Large intestine (tissue), 12 donors: ENCODE results near the gene RNF180. TPM values are rescaled to one million over a fixed set of nuclear protein-coding genes. Genes with fewer than 3 reads are reported as not detected.
A peak's percentile ranks its signal among the peaks of the same experiment; 100 is the strongest.

Source experiments
- DNase-seq, 2 donors: peaks; one replicate each; pipeline versions ENCODE4 v3.0.0 to v3.0.0-alpha.2; 2013
- H3K27ac ChIP-seq: one replicate; pipeline ENCODE4 v1.5.1; 2013; ENCODE audit warnings: low read length
- H3K27me3 ChIP-seq: 2 replicates; pipeline ENCODE4 v1.6.1; 2013; ENCODE audit warnings: low read length; ENCODE audit not compliant: control insufficient read depth, insufficient read depth
- H3K36me3 ChIP-seq: 2 replicates; pipeline ENCODE4 v1.6.1; 2013; ENCODE audit warnings: low read length; ENCODE audit not compliant: control insufficient read depth, insufficient read depth
- H3K4me1 ChIP-seq: one replicate; pipeline ENCODE4 v1.6.1; 2013; ENCODE audit warnings: low read length; ENCODE audit not compliant: control insufficient read depth, insufficient read depth
- H3K4me3 ChIP-seq: one replicate; pipeline ENCODE4 v1.5.1; 2013; ENCODE audit warnings: low read length
- H3K9me3 ChIP-seq: one replicate; pipeline ENCODE4 v1.6.1; 2013; ENCODE audit warnings: mild to moderate bottlenecking, low read depth, low read length, moderate library complexity; ENCODE audit not compliant: control insufficient read depth
- WGBS: methylation state at CpG from one replicate; pipeline ENCODE4 v1.1.5; 2013; ENCODE audit warnings: low lambda C conversion rate; ENCODE audit not compliant: insufficient coverage; 5-methylcytosine and 5-hydroxymethylcytosine counted together
- long read RNA-seq, 11 donors: transcript quantifications; one replicate each; lab custom pipeline, GENCODE V29; 2026
- polyA plus RNA-seq: library from polyadenylated mRNA; unstranded; fragments of 120-200 nt; gene quantifications from one replicate; pipeline ENCODE4 v1.2.1, GENCODE V29; 2013

The RNF180 gene, protein sequence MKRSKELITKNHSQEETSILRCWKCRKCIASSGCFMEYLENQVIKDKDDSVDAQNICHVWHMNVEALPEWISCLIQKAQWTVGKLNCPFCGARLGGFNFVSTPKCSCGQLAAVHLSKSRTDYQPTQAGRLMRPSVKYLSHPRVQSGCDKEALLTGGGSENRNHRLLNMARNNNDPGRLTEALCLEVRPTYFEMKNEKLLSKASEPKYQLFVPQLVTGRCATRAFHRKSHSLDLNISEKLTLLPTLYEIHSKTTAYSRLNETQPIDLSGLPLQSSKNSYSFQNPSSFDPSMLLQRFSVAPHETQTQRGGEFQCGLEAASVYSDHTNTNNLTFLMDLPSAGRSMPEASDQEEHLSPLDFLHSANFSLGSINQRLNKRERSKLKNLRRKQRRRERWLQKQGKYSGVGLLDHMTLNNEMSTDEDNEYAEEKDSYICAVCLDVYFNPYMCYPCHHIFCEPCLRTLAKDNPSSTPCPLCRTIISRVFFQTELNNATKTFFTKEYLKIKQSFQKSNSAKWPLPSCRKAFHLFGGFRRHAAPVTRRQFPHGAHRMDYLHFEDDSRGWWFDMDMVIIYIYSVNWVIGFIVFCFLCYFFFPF
- 5.6 TPM for polyA plus RNA-seq
- long read RNA-seq, donor 1, result 0 reads
- long read RNA-seq, donor 2, full-length matches to known transcripts, result 1 of 1 reads
- long read RNA-seq, donor 2, partial matches to known transcripts, result 0 of 1 reads
- long read RNA-seq, donor 2, other reads (novel, unspliced or antisense), result 0 of 1 reads
- long read RNA-seq, donor 3, full-length matches to known transcripts, result 2 of 2 reads
- long read RNA-seq, donor 3, partial matches to known transcripts, result 0 of 2 reads
- long read RNA-seq, donor 3, other reads (novel, unspliced or antisense), result 0 of 2 reads
- long read RNA-seq, donor 4, result 0 reads
- long read RNA-seq, donor 5, full-length matches to known transcripts, result 1 of 1 reads
- long read RNA-seq, donor 5, partial matches to known transcripts, result 0 of 1 reads
- long read RNA-seq, donor 5, other reads (novel, unspliced or antisense), result 0 of 1 reads
- long read RNA-seq, donor 6, result 0 reads
- long read RNA-seq, donor 7, full-length matches to known transcripts, result 1 of 1 reads
- long read RNA-seq, donor 7, partial matches to known transcripts, result 0 of 1 reads
- long read RNA-seq, donor 7, other reads (novel, unspliced or antisense), result 0 of 1 reads
- long read RNA-seq, donor 8, result 0 reads
- long read RNA-seq, donor 9, full-length matches to known transcripts, result 1 of 1 reads
- long read RNA-seq, donor 9, partial matches to known transcripts, result 0 of 1 reads
- long read RNA-seq, donor 9, other reads (novel, unspliced or antisense), result 0 of 1 reads
- long read RNA-seq, donor 10, full-length matches to known transcripts, result 5 of 5 reads
- long read RNA-seq, donor 10, partial matches to known transcripts, result 0 of 5 reads
- long read RNA-seq, donor 10, other reads (novel, unspliced or antisense), result 0 of 5 reads
- long read RNA-seq, donor 11, full-length matches to known transcripts, result 2 of 2 reads
- long read RNA-seq, donor 11, partial matches to known transcripts, result 0 of 2 reads
- long read RNA-seq, donor 11, other reads (novel, unspliced or antisense), result 0 of 2 reads

DNA sequence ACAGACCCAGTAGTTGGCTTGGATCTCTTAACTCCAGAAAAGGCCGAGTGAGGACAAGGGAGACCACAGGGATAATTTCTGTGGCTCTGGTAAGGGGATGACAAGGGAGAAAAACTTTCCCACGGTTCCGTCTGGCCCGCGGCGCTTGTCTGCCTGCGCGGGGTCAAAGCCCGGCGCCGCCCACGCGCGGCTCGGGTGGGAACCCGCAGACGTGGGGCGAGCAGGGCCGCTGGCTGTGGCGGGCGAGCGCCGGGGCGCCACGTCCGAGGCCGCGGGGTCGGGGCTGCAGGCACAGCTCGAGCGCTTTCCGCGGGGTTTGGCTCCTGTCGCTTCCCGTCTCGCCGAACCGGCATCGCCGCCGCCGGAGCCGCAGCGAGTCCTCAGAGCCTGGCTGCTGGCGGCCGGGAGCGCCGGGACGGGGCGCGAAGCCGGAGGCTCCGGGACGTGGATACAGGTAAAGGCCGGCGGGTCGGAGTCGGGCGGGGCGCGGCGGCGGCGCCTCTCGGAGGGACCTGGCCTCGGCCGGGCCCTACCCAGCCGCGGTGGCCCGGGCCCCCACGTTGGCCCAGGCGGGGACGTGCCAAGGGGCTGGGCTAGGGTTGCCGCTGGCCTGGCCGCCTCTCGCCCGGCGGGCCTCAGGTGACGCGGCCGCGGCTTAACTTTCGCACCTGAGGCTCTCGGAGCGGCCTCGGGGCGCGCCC is at the start of gene RNF180:
RNF180 (plus strand) TSS at position 344 of the 701 bp plus-strand sequence. CDS start 34,965 bp downstream, outside the sequence.
- no peaks in the 10 kb centered on the region for H3K9me3 ChIP-seq
- peaks cover 5% of the 10 kb centered on the region for H3K4me1 ChIP-seq
- H3K4me3 ChIP-seq, result peak within 1 kb of the TSS; percentile 56
- DNase-seq, result peak; percentile 14 to 79
- peaks cover 14% of the 10 kb centered on the region for H3K27me3 ChIP-seq
- H3K27ac ChIP-seq, result no peak within 1 kb of the TSS
- WGBS, result no CpG with 5 or more reads among the region's 88 CpGs
- H3K36me3 ChIP-seq, result no peaks in the 10 kb centered on the region

DNA sequence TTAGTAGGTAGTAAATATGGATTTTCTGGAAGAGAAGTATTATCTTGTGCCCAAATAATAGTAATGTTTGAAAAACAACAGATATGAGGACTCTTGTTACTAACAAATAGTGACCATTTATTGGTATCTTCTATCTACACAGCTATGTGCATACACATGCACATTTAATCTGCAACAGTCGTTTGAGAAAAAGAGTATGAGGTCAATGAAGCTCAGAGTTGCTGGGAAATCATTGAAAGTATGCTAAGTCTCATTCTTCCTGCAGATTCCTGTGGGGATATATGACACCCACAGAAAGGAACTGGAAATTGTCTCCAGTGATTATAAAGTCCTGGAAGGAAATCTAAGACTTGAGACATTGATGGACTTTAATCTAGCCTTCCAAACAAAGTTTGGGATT is 40.1 kb upstream of the RNF180 start:
- H3K4me1 ChIP-seq, result no peaks in the 10 kb centered on the region
- WGBS, result no CpG with 5 or more reads among the region's 1 CpG
- H3K36me3 ChIP-seq, result no peaks in the 10 kb centered on the region
- H3K27me3 ChIP-seq, result no peaks in the 10 kb centered on the region
- no peak overlapping the region for H3K4me3 ChIP-seq
- no peak for DNase-seq
- H3K27ac ChIP-seq, result no peak overlapping the region
- H3K9me3 ChIP-seq, result no peaks in the 10 kb centered on the region

DNA sequence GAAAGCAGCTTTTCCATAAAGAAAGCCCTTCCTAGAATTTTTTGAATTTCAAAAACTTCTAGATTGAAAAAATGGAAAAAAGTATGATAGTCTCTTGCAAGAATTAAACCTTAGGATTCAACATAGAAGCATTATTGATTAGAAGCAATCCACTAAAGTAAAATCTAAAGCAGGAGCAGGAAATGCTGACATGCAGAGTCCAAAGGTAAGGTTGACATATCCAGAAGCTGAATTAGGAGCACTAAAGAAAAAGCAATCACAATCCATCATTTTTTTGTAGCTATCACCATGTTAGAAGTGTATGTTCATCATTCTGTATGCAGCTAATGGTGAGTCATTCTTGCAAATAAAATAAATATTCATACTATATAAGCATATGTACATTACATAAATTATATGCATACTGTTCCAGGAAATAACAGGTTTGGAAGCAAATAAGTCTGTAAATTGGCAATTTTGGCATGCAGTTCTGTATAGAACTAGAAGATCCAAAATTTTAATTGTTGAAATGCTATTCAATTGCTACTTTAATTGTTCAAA is 39.4 kb upstream of the RNF180 start:
- DNase-seq, result no peak
- no peaks in the 10 kb centered on the region for H3K36me3 ChIP-seq
- H3K9me3 ChIP-seq, result no peaks in the 10 kb centered on the region
- H3K4me1 ChIP-seq, result no peaks in the 10 kb centered on the region
- H3K4me3 ChIP-seq, result no peak overlapping the region
- H3K27ac ChIP-seq, result no peak overlapping the region
- no peaks in the 10 kb centered on the region for H3K27me3 ChIP-seq

DNA sequence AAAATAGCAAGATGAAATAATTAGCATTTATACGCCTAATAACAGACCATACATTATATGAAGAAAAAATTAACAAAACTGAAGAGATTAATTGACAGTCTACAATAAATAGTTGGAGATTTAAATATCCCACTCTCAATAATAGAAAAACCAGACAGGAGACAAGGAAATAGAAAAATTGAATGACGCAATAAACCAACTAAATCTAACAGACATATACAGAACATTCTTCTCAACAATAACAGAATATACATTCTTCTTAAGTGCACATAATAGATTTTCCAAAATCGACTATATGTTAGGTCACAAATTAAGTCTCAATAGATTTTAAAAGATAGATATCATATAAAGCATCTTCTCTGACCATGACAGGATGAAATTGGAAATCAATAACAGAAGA is 25.6 kb upstream of the RNF180 start:
- DNase-seq, result no peak
- WGBS, result 100% methylated on average over 1 of the region's 3 CpGs
- H3K36me3 ChIP-seq, result no peaks in the 10 kb centered on the region
- H3K27me3 ChIP-seq, result no peaks in the 10 kb centered on the region
- no peak overlapping the region for H3K4me3 ChIP-seq
- H3K4me1 ChIP-seq, result no peaks in the 10 kb centered on the region
- H3K9me3 ChIP-seq, result no peaks in the 10 kb centered on the region
- H3K27ac ChIP-seq, result no peak overlapping the region

DNA sequence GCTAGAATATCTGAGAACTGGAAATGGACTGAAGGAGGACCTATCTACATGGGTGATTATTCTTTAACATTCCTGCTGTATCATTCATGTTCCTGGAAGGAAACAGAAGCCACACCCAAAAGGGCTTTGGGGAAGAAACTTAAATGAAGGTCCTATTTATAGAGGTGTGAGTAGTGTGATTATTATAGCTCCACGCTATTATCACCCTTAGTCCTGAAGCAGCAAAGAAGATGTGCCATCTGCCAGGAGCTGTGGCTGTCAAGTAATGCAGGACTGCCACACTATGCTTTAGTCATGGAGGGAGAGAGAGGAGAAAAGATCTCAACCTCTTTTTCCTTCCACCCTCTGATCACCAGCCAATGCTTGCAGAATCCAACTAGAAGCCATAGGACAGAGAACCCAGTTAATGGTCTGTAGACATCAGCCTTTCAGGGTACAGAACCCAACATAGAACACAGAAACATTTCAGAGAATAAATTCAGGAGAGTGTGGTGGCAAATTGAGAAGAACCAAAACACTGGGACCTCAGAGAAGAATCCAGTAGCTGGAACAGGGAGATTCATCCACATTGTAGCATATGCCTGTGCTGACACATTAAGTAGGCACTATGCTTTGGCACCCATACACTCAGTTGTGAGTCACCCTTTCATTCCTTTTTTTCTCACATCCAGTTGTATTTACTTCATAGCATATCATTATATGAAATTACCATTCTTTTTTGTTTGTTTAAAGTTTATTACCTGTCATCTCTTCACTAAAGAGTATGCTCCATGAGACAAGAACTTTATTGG is 21.0 kb upstream of the RNF180 start:
- Histone ChIP-seq H3K27me3 (no peaks in the 10 kb centered on the region), H3K4me3 (no peak overlapping the region), H3K27ac (no peak overlapping the region), H3K4me1 (peaks cover 8% of the 10 kb centered on the region), H3K9me3 (no peaks in the 10 kb centered on the region), H3K36me3 (no peaks in the 10 kb centered on the region)
- WGBS, result no CpG with 5 or more reads among the region's 1 CpG
- no peak for DNase-seq

DNA sequence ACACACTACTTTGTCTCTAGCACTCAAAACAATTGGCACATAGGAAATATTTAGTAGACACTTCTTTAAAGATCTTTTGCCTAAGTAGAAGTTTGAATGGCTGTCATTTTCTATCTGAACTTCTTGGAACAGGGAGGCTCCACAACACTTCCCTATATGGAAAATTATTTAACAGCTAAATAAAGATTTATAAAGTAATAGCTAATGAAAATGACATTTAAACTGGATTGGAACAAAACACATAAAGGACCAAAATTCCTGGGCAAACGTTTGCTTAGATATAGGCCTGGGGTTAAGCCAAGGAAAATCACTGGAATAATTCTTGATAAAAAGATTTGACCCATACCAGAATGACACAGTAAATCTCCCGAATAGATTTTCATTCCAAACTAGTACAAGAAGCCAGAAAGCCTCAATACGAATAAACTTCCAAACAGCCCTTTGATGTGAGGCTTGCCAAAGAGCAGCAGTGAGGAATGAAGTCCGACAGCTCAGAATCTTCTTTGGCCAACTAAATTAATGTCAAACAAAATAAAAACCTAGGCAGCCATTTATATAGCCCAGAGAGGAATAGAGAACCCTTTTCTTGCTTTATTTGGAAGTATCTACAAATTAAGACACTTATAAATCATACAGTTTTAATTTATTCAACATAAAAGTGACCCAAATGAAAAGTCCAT is 20.3 kb upstream of the RNF180 start:
- H3K27me3 ChIP-seq, result no peaks in the 10 kb centered on the region
- no peak overlapping the region for H3K4me3 ChIP-seq
- peaks cover 8% of the 10 kb centered on the region for H3K4me1 ChIP-seq
- H3K9me3 ChIP-seq, result peaks cover 5% of the 10 kb centered on the region
- no peak for DNase-seq
- H3K36me3 ChIP-seq, result no peaks in the 10 kb centered on the region
- 83% methylated on average over 1 of the region's 4 CpGs for WGBS
- H3K27ac ChIP-seq, result no peak overlapping the region

DNA sequence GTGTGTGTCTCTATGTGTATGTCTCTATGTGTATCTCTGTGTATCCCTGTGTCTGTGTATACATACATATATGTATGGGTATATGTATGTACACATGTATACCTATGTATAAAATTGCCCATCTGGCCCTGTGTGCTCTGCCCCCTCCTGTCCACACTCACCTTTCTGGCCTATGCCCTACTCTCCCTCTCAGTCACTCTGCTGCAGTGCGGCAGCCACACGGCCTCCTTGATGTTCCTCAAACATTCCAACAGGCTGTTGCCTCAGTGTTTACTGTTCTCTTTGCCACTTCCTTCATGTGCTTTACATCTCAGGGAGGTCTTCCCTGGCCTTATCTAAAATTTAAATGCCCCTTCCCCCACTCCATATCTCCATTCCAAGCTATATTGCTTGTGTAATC is 18.3 kb upstream of the RNF180 start:
- DNase-seq, result no peak
- Histone ChIP-seq H3K27me3 (no peaks in the 10 kb centered on the region), H3K4me1 (peaks cover 8% of the 10 kb centered on the region), H3K36me3 (no peaks in the 10 kb centered on the region), H3K27ac (no peak overlapping the region), H3K9me3 (peaks cover 5% of the 10 kb centered on the region), H3K4me3 (no peak overlapping the region)
- no CpG with 5 or more reads among the region's 2 CpGs for WGBS

DNA sequence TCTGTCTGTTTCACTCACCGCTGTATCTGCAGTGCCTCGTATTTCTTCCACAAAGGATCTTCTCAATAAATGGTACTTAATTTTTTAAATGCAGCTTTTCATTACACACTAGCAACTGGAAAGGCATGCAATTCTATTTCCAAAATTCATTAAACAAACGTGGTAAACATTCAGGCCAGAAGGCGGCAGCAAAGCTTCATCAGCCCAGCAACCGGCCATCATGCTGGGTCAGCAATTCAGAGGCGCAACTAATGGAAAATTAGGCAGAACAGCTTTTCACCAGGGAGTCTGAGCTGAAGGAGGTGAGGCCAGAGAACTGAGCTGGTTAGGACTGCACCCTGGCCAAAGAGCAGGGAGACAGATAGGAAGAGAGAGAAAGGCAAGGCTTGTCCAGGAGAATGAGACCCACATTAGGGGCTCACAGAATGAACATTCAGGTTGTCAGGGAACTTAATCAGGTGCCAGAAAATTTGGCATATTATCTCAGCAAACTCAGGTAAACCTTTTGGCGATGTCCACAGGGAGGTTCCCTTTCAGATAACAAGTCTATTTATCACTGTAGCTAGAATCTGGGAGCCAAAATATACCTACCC is 17.7 kb upstream of the RNF180 start:
- no peak overlapping the region for H3K4me3 ChIP-seq
- H3K27me3 ChIP-seq, result no peaks in the 10 kb centered on the region
- H3K27ac ChIP-seq, result no peak overlapping the region
- peaks cover 8% of the 10 kb centered on the region for H3K4me1 ChIP-seq
- WGBS, result 17% methylated on average over 1 of the region's 7 CpGs
- peaks cover 5% of the 10 kb centered on the region for H3K9me3 ChIP-seq
- DNase-seq, result peak; percentile 19 to 48
- no peaks in the 10 kb centered on the region for H3K36me3 ChIP-seq
